Spleen (tissue), 13 donors: ENCODE measurements around the gene AGAP6. TPM values are rescaled to one million over a fixed set of nuclear protein-coding genes. Genes with fewer than 3 reads are reported as not detected.
"Not testable (repeated sequence)": the region's sequence is repeated elsewhere in the genome, so short reads cannot be mapped to it uniquely, and the experiment has no call there.

Experiments used
- DNase-seq: peaks from one replicate; pipeline ENCODE4 v3.0.0-alpha.2; 2020
- H3K27ac ChIP-seq, 8 donors: fragments of 200-600 bp; sonication (generic) in 7 of 8; 1 replicate in 4 of 8; 2 replicates in 4 of 8; pipeline versions ENCODE4 v1.5.0 to v1.8.0; 2016 to 2021; ENCODE audit warnings: inconsistent platforms in 4 of 8, mild to moderate bottlenecking in 4 of 8, moderate library complexity in 1 of 8
- H3K27me3 ChIP-seq, 7 donors: fragments of 200-600 bp; sonication (generic) in 6 of 7; replicated peaks in 1 of 7; 1 replicate in 4 of 7; 2 replicates in 3 of 7; pipeline versions ENCODE4 v1.5.0 to v1.8.0; 2016 to 2021; ENCODE audit warnings: inconsistent platforms in 3 of 7, mild to moderate bottlenecking in 1 of 7
- H3K36me3 ChIP-seq, 6 donors: fragments of 200-600 bp; sonication (generic) in 5 of 6; 1 replicate in 4 of 6; 2 replicates in 2 of 6; pipeline versions ENCODE4 v1.5.0 to v1.8.0; 2016 to 2021; ENCODE audit warnings: inconsistent platforms in 2 of 6
- H3K4me1 ChIP-seq, 6 donors: fragments of 200-600 bp; sonication (generic) in 5 of 6; 1 replicate in 3 of 6; 2 replicates in 3 of 6; pipeline versions ENCODE4 v1.5.0 to v1.8.0; 2016 to 2021; ENCODE audit warnings: inconsistent platforms in 3 of 6
- H3K4me3 ChIP-seq, 8 donors: fragments of 200-600 bp; sonication (generic) in 7 of 8; 1 replicate in 4 of 8; 2 replicates in 4 of 8; pipeline versions ENCODE4 v1.5.0 to v1.8.0; 2016 to 2021; ENCODE audit warnings: inconsistent platforms in 4 of 8, mild to moderate bottlenecking in 4 of 8, moderate library complexity in 2 of 8
- H3K9me3 ChIP-seq, 8 donors: fragments of 200-600 bp; sonication (generic) in 7 of 8; 1 replicate in 4 of 8; 2 replicates in 4 of 8; pipeline versions ENCODE4 v1.5.0 to v1.8.0; 2016 to 2021; ENCODE audit warnings: inconsistent platforms in 4 of 8
- CTCF ChIP-seq, 11 experiments: fragments of 200-600 bp in 7 of 11; fragments of 450-650 bp in 4 of 11; sonication (generic) in 4 of 11; IDR thresholded peaks in 8 of 11; conservative IDR thresholded peaks in 3 of 11; 1 replicate in 7 of 11; 2 replicates in 4 of 11; pipeline versions ENCODE4 v1.4.0 to v1.8.0; 2016 to 2021; ENCODE audit warnings: antibody characterized with exemption in 11 of 11, inconsistent platforms in 4 of 11, mild to moderate bottlenecking in 1 of 11
- POLR2AphosphoS5 ChIP-seq, 3 donors: sonication (generic); formaldehyde crosslinking; IDR thresholded peaks; one replicate each; pipeline ENCODE4 v1.5.1; 2017; ENCODE audit warnings: antibody characterized with exemption in 3 of 3
- WGBS, 5 donors: extraction: QIAGEN DNeasy Blood & Tissue Kit in 3 of 5; methylation state at CpG; one replicate each; pipeline versions ENCODE4 v1.1.5 to v1.1.7; 2013 to 2018; 5-methylcytosine and 5-hydroxymethylcytosine counted together
- intact Hi-C: fragments of 100-400 bp; cut with DNase I; formaldehyde crosslinking; loops from one replicate; pipeline ENCODE4 v1.15.0; 2023; ENCODE audit warnings: low total_unique reads
- long read RNA-seq, 2 donors: transcript quantifications; one replicate each; lab custom pipeline, GENCODE V29; 2026
- polyA plus RNA-seq, 3 donors: library from polyadenylated mRNA; stranded (reverse); fragments of 200-250 nt; gene quantifications; one replicate each; pipeline ENCODE4 v1.2.1, GENCODE V29; 2013
- total RNA-seq, 7 donors: library from RNA; depleted of rRNA in 3 of 7; stranded (reverse); fragments of >200 nt in 3 of 7; fragmentation: NEBNext Ultra II Directional in 4 of 7; extraction: Animal tissue kit (Norgen Biotek cat#: 25700) in 4 of 7; gene quantifications; one replicate each; pipeline versions ENCODE4 v1.1.0 to v1.2.1, GENCODE V29; 2016 to 2021
- donor health status: healthy with polysubstance abuse.
- donor health status: DM: no; HTN: no; CAD: no; lungs with moderate emphysema.
- donor health status: DM: no; HTN: no; CAD: no.
- donor health status: Bipolar disorder and iron deficiency.
- donor health status: healthy.
- donor health status: DM: no; HTN: no; CAD: no.
- donor health status: DM: yes; HTN: yes; CAD: no.

The AGAP6 gene
- 10 to 100 TPM; 13.7 to 34.2 (median 19.4) TPM for total RNA-seq
- 10 to 100 TPM; 13.1 to 30.8 (median 21.7) TPM for polyA plus RNA-seq
- long read RNA-seq, donor 1, transcript AGAP6-202 (8 exons, 2,372 nt): major isoform, 5 of 5 reads
- long read RNA-seq, donor 1, partial matches to known transcripts: 0 of 5 reads
- long read RNA-seq, donor 1, other reads (novel, unspliced or antisense): 0 of 5 reads
- long read RNA-seq, donor 2: 0 reads

- 93 to 99% (median 96%) methylated on average over 5 to 17 of the region's 18 CpGs for WGBS, 5 donors
- not testable (repeated sequence) for DNase-seq
Observed at GRCh38 chr10:49988376-49988775, at the start of gene AGAP6. Gene AGAP6 (plus strand): TSS chr10:49988406. CDS start chr10:49988716, 310 bp downstream.

GRCh38 chr10:49941447-49942338, 46.5 kb upstream of the AGAP6 start, which contains the start of the genes PARG and TIMM23B:
Gene PARG (minus strand): TSS chr10:49942027. CDS start chr10:49941725, 302 bp downstream.
Gene TIMM23B (plus strand): TSS chr10:49942053. CDS start chr10:49942195, 142 bp downstream.
- peak; percentile 95 for DNase-seq
- TF ChIP-seq POLR2AphosphoS5 (IDR thresholded peaks at IDR 0.05) (peak; percentile 87 to 92 (median 90)), CTCF (IDR thresholded peaks at IDR 0.05 in 8 of 11, conservative IDR thresholded peaks at IDR 0.05 in 3 of 11) (peak in 1 of 11 experiments; percentile 10)
- Histone ChIP-seq H3K4me3 (peak within 1 kb of the TSS; percentile 73 to 97 (median 92)), H3K27ac (peak within 1 kb of the TSS; percentile 56 to 87 (median 84)), H3K4me1 (peaks cover 4 to 39% (median 26%) of the 10 kb centered on the region in 6 donors), H3K36me3 (peaks cover 0 to 13% (median 0%) of the 10 kb centered on the region in 6 donors)
- 0 to 1% (median 0%) methylated on average over 57 to 81 of the region's 81 CpGs for WGBS, 5 donors
- H3K27me3 ChIP-seq, H3K9me3 ChIP-seq, intact Hi-C loops: not testable (repeated sequence)

More at GRCh38 chr10:49988376-49988775, at the start of gene AGAP6:
- H3K4me1 ChIP-seq, H3K27ac ChIP-seq, H3K9me3 ChIP-seq, H3K4me3 ChIP-seq, H3K27me3 ChIP-seq, intact Hi-C loops: not testable (repeated sequence)
- peaks cover 0 to 18% (median 3%) of the 10 kb centered on the region in 6 donors for H3K36me3 ChIP-seq

GRCh38 chr10:49942339-49942705, 45.9 kb upstream of the AGAP6 start:
- H3K4me1 ChIP-seq: peaks cover 4 to 39% (median 26%) of the 10 kb centered on the region in 6 donors

GRCh38 chr10:49943607-49944006, 44.6 kb upstream of the AGAP6 start:
- H3K27me3 ChIP-seq, H3K27ac ChIP-seq, H3K9me3 ChIP-seq, DNase-seq, H3K4me3 ChIP-seq, intact Hi-C loops: not testable (repeated sequence)
- peaks cover 4 to 39% (median 26%) of the 10 kb centered on the region in 6 donors for H3K4me1 ChIP-seq
- WGBS, 5 donors: 49 to 79% (median 63%) methylated on average over 2 of the region's 2 CpGs
- peaks cover 0 to 29% (median 6%) of the 10 kb centered on the region in 6 donors for H3K36me3 ChIP-seq

More at GRCh38 chr10:49942339-49942705, 45.9 kb upstream of the AGAP6 start:
- H3K9me3 ChIP-seq, H3K27me3 ChIP-seq, intact Hi-C loops, DNase-seq: not testable (repeated sequence)
- Histone ChIP-seq H3K36me3 (peaks cover 0 to 19% (median 3%) of the 10 kb centered on the region in 6 donors), H3K4me3 (peak overlapping the region; percentile 73 to 97 (median 92)), H3K27ac (peak overlapping the region; percentile 56 to 87 (median 84))
- 0 to 1% (median 0%) methylated on average over 12 of the region's 12 CpGs for WGBS, 5 donors

GRCh38 chr10:49948142-49948541, 40.1 kb upstream of the AGAP6 start:
- Histone ChIP-seq H3K4me1 (peaks cover 1 to 10% (median 7%) of the 10 kb centered on the region in 6 donors), H3K36me3 (peaks cover 0 to 40% (median 6%) of the 10 kb centered on the region in 6 donors)
- H3K27me3 ChIP-seq, H3K9me3 ChIP-seq, DNase-seq, H3K4me3 ChIP-seq, intact Hi-C loops, H3K27ac ChIP-seq: not testable (repeated sequence)
- 65 to 93% (median 78%) methylated on average over 1 of the region's 2 CpGs for WGBS, 5 donors

GRCh38 chr10:49948737-49949136, 39.5 kb upstream of the AGAP6 start:
- H3K27ac ChIP-seq, H3K4me1 ChIP-seq, DNase-seq, H3K4me3 ChIP-seq, H3K9me3 ChIP-seq, intact Hi-C loops, H3K27me3 ChIP-seq: not testable (repeated sequence)
- WGBS, 5 donors: 95 to 98% (median 96%) methylated on average over 2 of the region's 2 CpGs
- peaks cover 0 to 46% (median 6%) of the 10 kb centered on the region in 6 donors for H3K36me3 ChIP-seq

GRCh38 chr10:49952006-49952405, 36.2 kb upstream of the AGAP6 start:
- WGBS, 5 donors: 90 to 97% (median 93%) methylated on average over 3 of the region's 3 CpGs
- H3K36me3 ChIP-seq: peaks cover 4 to 57% (median 13%) of the 10 kb centered on the region in 6 donors
- H3K4me1 ChIP-seq, H3K4me3 ChIP-seq, DNase-seq, H3K9me3 ChIP-seq, H3K27ac ChIP-seq, intact Hi-C loops, H3K27me3 ChIP-seq: not testable (repeated sequence)

GRCh38 chr10:49953122-49953521, 35.1 kb upstream of the AGAP6 start:
- H3K4me3 ChIP-seq, intact Hi-C loops, H3K9me3 ChIP-seq, H3K27me3 ChIP-seq, DNase-seq, H3K4me1 ChIP-seq, H3K27ac ChIP-seq: not testable (repeated sequence)
- peaks cover 0 to 56% (median 11%) of the 10 kb centered on the region in 6 donors for H3K36me3 ChIP-seq
- WGBS, 5 donors: 63 to 92% (median 73%) methylated on average over 2 to 3 of the region's 3 CpGs

GRCh38 chr10:49970331-49970857, 17.8 kb upstream of the AGAP6 start:
- H3K27me3 ChIP-seq, intact Hi-C loops, DNase-seq, H3K4me3 ChIP-seq, H3K9me3 ChIP-seq, H3K4me1 ChIP-seq, H3K27ac ChIP-seq: not testable (repeated sequence)
- H3K36me3 ChIP-seq: peaks cover 0 to 24% (median 2%) of the 10 kb centered on the region in 6 donors
- WGBS, 5 donors: 70 to 100% (median 96%) methylated on average over 2 to 37 of the region's 37 CpGs
